HUES48 (cell line): ENCODE measurements around the gene COX7A2.

ENCODE experiments used
- H3K27ac ChIP-seq: one replicate; pipeline ENCODE4 v1.7.0; 2013; ENCODE audit warnings: low read depth, low read length, inconsistent platforms
- H3K27me3 ChIP-seq: 2 replicates; pipeline ENCODE4 v1.6.1; 2013; ENCODE audit warnings: mild to moderate bottlenecking, low read length; ENCODE audit not compliant: control insufficient read depth, insufficient read depth
- H3K36me3 ChIP-seq: 2 replicates; pipeline ENCODE4 v1.6.1; 2013; ENCODE audit warnings: low read length; ENCODE audit not compliant: control insufficient read depth, insufficient read depth
- H3K4me1 ChIP-seq: 2 replicates; pipeline ENCODE4 v1.6.1; 2013; ENCODE audit warnings: mild to moderate bottlenecking, low read length; ENCODE audit not compliant: control insufficient read depth, insufficient read depth
- H3K4me3 ChIP-seq: 2 replicates; pipeline ENCODE4 v1.5.1; 2013; ENCODE audit warnings: mild to moderate bottlenecking, low read depth, low read length
- H3K9ac ChIP-seq: 2 replicates; pipeline ENCODE4 v1.6.1; 2013; ENCODE audit warnings: mild to moderate bottlenecking, low read depth, low read length, moderate library complexity
- H3K9me3 ChIP-seq: 2 replicates; pipeline ENCODE4 v1.6.1; 2013; ENCODE audit warnings: low read length; ENCODE audit not compliant: control insufficient read depth, insufficient read depth

The COX7A2 gene

GRCh38 chr6:75244063-75244584 is 523 bp upstream of the COX7A2 start:
- Histone ChIP-seq H3K4me1 (peaks cover 9% of the 10 kb centered on the region), H3K9ac (peak overlapping the region; percentile 73), H3K36me3 (peaks cover 24% of the 10 kb centered on the region), H3K4me3 (peak overlapping the region; percentile 99), H3K27me3 (no peaks in the 10 kb centered on the region), H3K27ac (peak overlapping the region; percentile 95), H3K9me3 (no peaks in the 10 kb centered on the region)

GRCh38 chr6:75236630-75237029 is 7.0 kb downstream of the COX7A2 start:
- Histone ChIP-seq H3K9me3 (no peaks in the 10 kb centered on the region), H3K9ac (no peak overlapping the region), H3K4me1 (peaks cover 39% of the 10 kb centered on the region), H3K27ac (no peak overlapping the region), H3K4me3 (no peak overlapping the region), H3K36me3 (peaks cover 47% of the 10 kb centered on the region), H3K27me3 (no peaks in the 10 kb centered on the region)

- Histone ChIP-seq H3K36me3 (peaks cover 35% of the 10 kb centered on the region), H3K9ac (no peak overlapping the region), H3K9me3 (no peaks in the 10 kb centered on the region), H3K4me1 (peaks cover 47% of the 10 kb centered on the region), H3K27ac (peak overlapping the region; percentile 2), H3K27me3 (no peaks in the 10 kb centered on the region), H3K4me3 (no peak overlapping the region)
Observed at GRCh38 chr6:75235271-75235670, 8.3 kb downstream of the COX7A2 start.

- Histone ChIP-seq H3K9me3 (no peaks in the 10 kb centered on the region), H3K27ac (no peak overlapping the region), H3K27me3 (no peaks in the 10 kb centered on the region), H3K36me3 (peaks cover 25% of the 10 kb centered on the region), H3K4me1 (peaks cover 47% of the 10 kb centered on the region), H3K9ac (no peak overlapping the region), H3K4me3 (no peak overlapping the region)
Observed at GRCh38 chr6:75234126-75234865, 9.3 kb downstream of the COX7A2 start.

GRCh38 chr6:75233092-75233615 is 10.4 kb downstream of the COX7A2 start:
- no peak overlapping the region for H3K4me3 ChIP-seq
- peaks cover 17% of the 10 kb centered on the region for H3K36me3 ChIP-seq
- no peak overlapping the region for H3K9ac ChIP-seq
- peaks cover 47% of the 10 kb centered on the region for H3K4me1 ChIP-seq
- peak overlapping the region; percentile 59 for H3K27ac ChIP-seq
- H3K27me3 ChIP-seq, result no peaks in the 10 kb centered on the region
- H3K9me3 ChIP-seq, result no peaks in the 10 kb centered on the region

- Histone ChIP-seq H3K4me1 (peaks cover 44% of the 10 kb centered on the region), H3K4me3 (no peak overlapping the region), H3K27me3 (no peaks in the 10 kb centered on the region), H3K9ac (no peak overlapping the region), H3K9me3 (no peaks in the 10 kb centered on the region), H3K36me3 (no peaks in the 10 kb centered on the region), H3K27ac (no peak overlapping the region)
Observed at GRCh38 chr6:75230484-75231325, 12.9 kb downstream of the COX7A2 start.

- Histone ChIP-seq H3K4me3 (no peak overlapping the region), H3K27ac (no peak overlapping the region), H3K4me1 (peaks cover 22% of the 10 kb centered on the region; the same call in 1 of the 2 replicates), H3K27me3 (no peaks in the 10 kb centered on the region), H3K36me3 (no peaks in the 10 kb centered on the region), H3K9ac (no peak overlapping the region), H3K9me3 (no peaks in the 10 kb centered on the region)
Observed at GRCh38 chr6:75224303-75224926, 19.2 kb downstream of the COX7A2 start.

GRCh38 chr6:75223428-75223827 is 20.2 kb downstream of the COX7A2 start:
- H3K27ac ChIP-seq, result no peak overlapping the region
- no peaks in the 10 kb centered on the region for H3K9me3 ChIP-seq
- no peak overlapping the region for H3K9ac ChIP-seq
- H3K27me3 ChIP-seq, result no peaks in the 10 kb centered on the region
- no peak overlapping the region for H3K4me3 ChIP-seq
- no peaks in the 10 kb centered on the region for H3K36me3 ChIP-seq
- peaks cover 22% of the 10 kb centered on the region; the same call in 1 of the 2 replicates for H3K4me1 ChIP-seq

GRCh38 chr6:75222261-75222660 is 21.3 kb downstream of the COX7A2 start:
- H3K4me3 ChIP-seq, result no peak overlapping the region
- H3K9ac ChIP-seq, result no peak overlapping the region
- no peak overlapping the region for H3K27ac ChIP-seq
- no peaks in the 10 kb centered on the region for H3K36me3 ChIP-seq
- no peaks in the 10 kb centered on the region for H3K27me3 ChIP-seq
- H3K4me1 ChIP-seq, result peaks cover 22% of the 10 kb centered on the region; the same call in 1 of the 2 replicates
- no peaks in the 10 kb centered on the region for H3K9me3 ChIP-seq

- Histone ChIP-seq H3K27me3 (no peaks in the 10 kb centered on the region), H3K4me1 (peaks cover 19% of the 10 kb centered on the region; the same call in 1 of the 2 replicates), H3K9me3 (no peaks in the 10 kb centered on the region), H3K36me3 (no peaks in the 10 kb centered on the region), H3K4me3 (no peak overlapping the region), H3K27ac (no peak overlapping the region), H3K9ac (no peak overlapping the region)
Observed at GRCh38 chr6:75221116-75221515, 22.5 kb downstream of the COX7A2 start.
